ENCODE results near the gene FAM89B. TPM values are rescaled to one million over a fixed set of nuclear protein-coding genes. Genes with fewer than 3 reads are reported as not detected.

FAM89B gene
- total RNA-seq, 1 donor from 2014 or later = 184 TPM

DNA sequence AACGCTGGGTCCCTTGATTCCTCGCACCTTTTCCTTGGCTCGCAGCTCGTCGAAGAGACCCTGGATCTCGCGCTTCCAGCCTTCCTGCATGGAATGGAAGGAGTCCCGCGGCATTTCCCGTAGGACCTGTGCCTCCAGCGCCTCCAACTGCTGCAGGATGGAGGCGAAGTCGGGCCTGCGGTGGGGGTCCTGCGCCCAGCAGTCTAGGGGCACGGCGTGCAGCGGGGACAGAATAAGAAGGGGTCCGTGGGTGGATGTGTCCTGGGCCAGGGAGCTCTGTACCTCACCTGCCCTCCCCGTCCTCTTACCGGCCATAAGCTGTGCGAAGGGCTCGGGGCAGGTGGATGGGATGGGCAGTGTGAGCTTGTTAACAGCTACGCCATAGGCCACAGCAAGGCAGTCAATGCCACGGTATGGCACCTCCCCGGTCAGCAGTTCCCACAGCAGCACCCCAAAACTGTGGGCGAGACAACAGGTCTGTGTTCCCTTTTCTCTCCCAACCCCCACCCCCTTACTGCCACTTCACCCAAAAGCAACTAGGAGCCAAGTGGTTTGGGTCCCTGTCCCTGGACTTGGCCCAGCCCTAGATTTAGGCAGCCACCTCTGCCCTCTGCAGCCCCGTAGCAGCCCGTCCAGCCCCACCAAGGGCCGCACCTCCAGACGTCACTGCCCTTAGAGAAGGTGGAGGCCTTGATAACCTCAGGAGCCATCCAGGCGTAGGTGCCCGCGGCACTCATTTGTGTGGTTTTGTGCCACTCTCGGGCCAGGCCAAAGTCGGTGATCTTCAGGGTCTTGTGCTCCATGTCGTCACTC lies 35.5 kb downstream of the FAM89B start:
- TF ChIP-seq, protein P1, sequence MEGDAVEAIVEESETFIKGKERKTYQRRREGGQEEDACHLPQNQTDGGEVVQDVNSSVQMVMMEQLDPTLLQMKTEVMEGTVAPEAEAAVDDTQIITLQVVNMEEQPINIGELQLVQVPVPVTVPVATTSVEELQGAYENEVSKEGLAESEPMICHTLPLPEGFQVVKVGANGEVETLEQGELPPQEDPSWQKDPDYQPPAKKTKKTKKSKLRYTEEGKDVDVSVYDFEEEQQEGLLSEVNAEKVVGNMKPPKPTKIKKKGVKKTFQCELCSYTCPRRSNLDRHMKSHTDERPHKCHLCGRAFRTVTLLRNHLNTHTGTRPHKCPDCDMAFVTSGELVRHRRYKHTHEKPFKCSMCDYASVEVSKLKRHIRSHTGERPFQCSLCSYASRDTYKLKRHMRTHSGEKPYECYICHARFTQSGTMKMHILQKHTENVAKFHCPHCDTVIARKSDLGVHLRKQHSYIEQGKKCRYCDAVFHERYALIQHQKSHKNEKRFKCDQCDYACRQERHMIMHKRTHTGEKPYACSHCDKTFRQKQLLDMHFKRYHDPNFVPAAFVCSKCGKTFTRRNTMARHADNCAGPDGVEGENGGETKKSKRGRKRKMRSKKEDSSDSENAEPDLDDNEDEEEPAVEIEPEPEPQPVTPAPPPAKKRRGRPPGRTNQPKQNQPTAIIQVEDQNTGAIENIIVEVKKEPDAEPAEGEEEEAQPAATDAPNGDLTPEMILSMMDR (IDR thresholded peaks at IDR 0.05; ENCODE audit: partially characterized antibody, unreplicated experiment) = no peak
- Mint-ChIP-seq H3K9me3 (ENCODE audit: unreplicated experiment) (peaks cover 7% of the 10 kb centered on the region), H3K27me3 (ENCODE audit: unreplicated experiment) (peaks cover 11% of the 10 kb centered on the region), H3K4me1 (ENCODE audit: low read depth, unreplicated experiment) (peaks cover 38% of the 10 kb centered on the region), H3K27ac (ENCODE audit: unreplicated experiment) (no peak overlapping the region), H3K4me3 (ENCODE audit: unreplicated experiment) (peak overlapping the region; percentile 71), H3K36me3 (ENCODE audit: unreplicated experiment) (no peaks in the 10 kb centered on the region)
- DNase-seq = no peak

DNA sequence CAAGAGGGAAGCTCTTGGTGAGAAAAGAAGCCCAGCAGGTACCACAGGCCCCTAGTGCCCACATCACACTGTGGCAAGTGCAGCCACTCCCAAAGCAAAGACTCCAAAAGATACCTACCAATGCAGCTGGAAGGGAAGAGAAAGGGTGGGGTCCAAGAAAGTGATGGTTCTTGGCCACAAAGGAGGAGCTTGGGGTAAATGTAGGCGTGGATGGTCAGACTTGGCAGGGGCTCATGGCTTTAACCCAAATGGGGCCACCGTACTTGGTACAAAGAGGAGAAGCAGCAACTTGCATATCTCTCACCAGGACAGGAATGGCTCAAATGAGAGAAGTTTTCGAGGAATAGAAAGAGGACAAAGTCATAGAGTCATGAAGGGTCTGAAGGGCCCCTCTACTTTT lies 36.9 kb downstream of the FAM89B start:
- DNase-seq = no peak
- Mint-ChIP-seq H3K4me3 (ENCODE audit: unreplicated experiment) (no peak overlapping the region), H3K36me3 (ENCODE audit: unreplicated experiment) (no peaks in the 10 kb centered on the region), H3K27ac (ENCODE audit: unreplicated experiment) (peak overlapping the region; percentile 5), H3K4me1 (ENCODE audit: low read depth, unreplicated experiment) (peaks cover 27% of the 10 kb centered on the region), H3K9me3 (ENCODE audit: unreplicated experiment) (peaks cover 7% of the 10 kb centered on the region), H3K27me3 (ENCODE audit: unreplicated experiment) (peaks cover 10% of the 10 kb centered on the region)
- TF ChIP-seq, protein P1 (IDR thresholded peaks at IDR 0.05; ENCODE audit: partially characterized antibody, unreplicated experiment) = no peak

DNA sequence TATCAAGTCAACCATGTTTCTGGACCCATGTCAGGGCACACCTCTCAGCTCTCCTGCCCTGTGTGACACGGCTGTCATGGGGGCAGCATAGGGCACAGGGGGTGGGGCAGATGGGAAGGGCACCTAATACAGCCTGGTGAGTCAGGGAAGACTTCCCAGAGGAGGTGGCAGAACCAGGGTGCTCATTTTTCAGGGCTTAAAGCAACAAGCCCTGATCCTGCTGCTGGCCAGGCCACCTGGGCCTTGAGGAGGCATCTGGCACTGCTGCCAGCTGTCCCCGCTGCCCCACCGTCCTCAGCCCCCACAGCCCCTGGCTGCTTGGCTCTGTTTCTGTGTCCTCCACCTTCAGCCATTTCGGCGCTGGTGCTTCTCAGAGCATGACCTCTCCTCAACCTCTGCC lies 37.3 kb downstream of the FAM89B start:
- H3K4me1 Mint-ChIP-seq (ENCODE audit: low read depth, unreplicated experiment) = peaks cover 23% of the 10 kb centered on the region
- H3K27ac Mint-ChIP-seq (ENCODE audit: unreplicated experiment) = peak overlapping the region; percentile 76
- H3K9me3 Mint-ChIP-seq (ENCODE audit: unreplicated experiment) = peaks cover 7% of the 10 kb centered on the region
- peak overlapping the region; percentile 64 for H3K4me3 Mint-ChIP-seq (ENCODE audit: unreplicated experiment)
- H3K27me3 Mint-ChIP-seq (ENCODE audit: unreplicated experiment) = peaks cover 8% of the 10 kb centered on the region
- H3K36me3 Mint-ChIP-seq (ENCODE audit: unreplicated experiment) = no peaks in the 10 kb centered on the region
- TF ChIP-seq, protein P1 (IDR thresholded peaks at IDR 0.05; ENCODE audit: partially characterized antibody, unreplicated experiment) = no peak
- no peak for DNase-seq

DNA sequence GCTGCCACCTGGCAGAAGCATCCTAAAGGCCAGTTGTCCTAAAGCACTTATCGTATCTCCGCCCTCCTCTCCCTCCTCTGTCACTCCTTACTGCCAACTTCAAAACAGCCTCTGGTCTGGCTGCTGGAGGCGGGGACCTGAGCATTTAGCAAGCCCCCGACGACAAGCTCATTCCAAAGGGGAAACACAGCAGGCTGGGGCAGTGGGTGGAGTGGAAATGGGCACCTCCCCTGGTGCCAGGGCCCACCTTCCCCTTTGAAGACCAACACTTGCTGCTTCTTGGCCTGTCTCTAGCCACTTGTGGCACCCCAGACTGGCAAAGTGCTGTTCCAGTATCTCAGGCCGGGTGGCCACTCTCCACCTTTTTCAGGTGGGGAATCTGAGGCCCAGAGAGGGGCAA lies 38.1 kb downstream of the FAM89B start:
- peaks cover 12% of the 10 kb centered on the region for H3K9me3 Mint-ChIP-seq (ENCODE audit: unreplicated experiment)
- H3K27ac Mint-ChIP-seq (ENCODE audit: unreplicated experiment) = no peak overlapping the region
- peak overlapping the region; percentile 64 for H3K4me3 Mint-ChIP-seq (ENCODE audit: unreplicated experiment)
- H3K27me3 Mint-ChIP-seq (ENCODE audit: unreplicated experiment) = peaks cover 9% of the 10 kb centered on the region
- no peak for DNase-seq
- H3K36me3 Mint-ChIP-seq (ENCODE audit: unreplicated experiment) = no peaks in the 10 kb centered on the region
- TF ChIP-seq, protein P1 (IDR thresholded peaks at IDR 0.05; ENCODE audit: partially characterized antibody, unreplicated experiment) = no peak
- H3K4me1 Mint-ChIP-seq (ENCODE audit: low read depth, unreplicated experiment) = peaks cover 23% of the 10 kb centered on the region

DNA sequence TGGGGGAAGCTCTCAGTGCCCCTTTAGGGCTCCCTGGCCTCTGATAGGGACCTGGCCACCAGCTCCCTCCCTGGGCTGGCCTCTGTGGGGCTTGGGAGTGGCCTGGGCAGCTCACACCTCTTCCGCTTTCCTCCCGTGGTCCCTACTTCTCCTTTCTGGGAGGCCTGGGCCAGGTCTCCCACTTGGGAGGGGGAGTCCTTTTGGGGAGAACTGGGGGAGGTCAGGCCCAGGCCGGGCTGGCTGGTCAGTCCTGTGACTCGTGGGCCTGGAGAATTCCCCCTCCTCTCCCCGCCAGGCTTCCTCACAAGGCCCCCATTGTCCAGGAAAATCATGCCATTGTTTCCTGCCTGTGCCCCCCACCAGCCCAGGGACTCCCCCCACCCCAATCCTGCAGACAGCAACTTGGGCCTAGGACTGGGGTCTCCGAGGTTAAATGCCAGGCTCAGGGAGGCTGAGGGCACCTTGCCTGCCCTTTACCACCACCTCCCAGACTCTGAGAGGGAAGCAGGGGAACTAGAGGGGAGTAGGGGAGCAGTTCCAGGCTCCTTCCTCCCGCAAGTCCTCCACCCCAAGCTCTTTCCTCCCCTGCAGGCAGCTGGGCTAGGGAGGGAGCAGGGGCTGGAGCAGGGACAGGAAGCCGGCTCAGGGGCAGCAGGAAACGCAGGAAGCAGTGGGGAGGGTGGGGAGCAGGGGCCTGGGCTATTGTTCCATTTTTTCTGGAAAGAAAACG lies 38.9 kb downstream of the FAM89B start:
- H3K36me3 Mint-ChIP-seq (ENCODE audit: unreplicated experiment) = no peaks in the 10 kb centered on the region
- no peak for DNase-seq

More for the DNA sequence above, 38.9 kb downstream of the FAM89B start:
- Mint-ChIP-seq H3K27ac (ENCODE audit: unreplicated experiment) (no peak overlapping the region), H3K27me3 (ENCODE audit: unreplicated experiment) (peaks cover 11% of the 10 kb centered on the region), H3K4me3 (ENCODE audit: unreplicated experiment) (peak overlapping the region; percentile 18), H3K4me1 (ENCODE audit: low read depth, unreplicated experiment) (peaks cover 19% of the 10 kb centered on the region), H3K9me3 (ENCODE audit: unreplicated experiment) (peaks cover 14% of the 10 kb centered on the region)
- TF ChIP-seq, protein P1 (IDR thresholded peaks at IDR 0.05; ENCODE audit: partially characterized antibody, unreplicated experiment) = no peak

Measured in glutamatergic neuron (in vitro differentiated cells).